Neural crest cell (in vitro differentiated cells): ENCODE results near the gene AIG1. TPM values are rescaled to one million over a fixed set of nuclear protein-coding genes. Genes with fewer than 3 reads are reported as not detected.
"Not testable (repeated sequence)": the region's sequence is repeated elsewhere in the genome, so short reads cannot be mapped to it uniquely, and the experiment has no call there.

Experiments
- DNase-seq: peaks from one replicate; pipeline ENCODE4 v3.0.0; 2021; ENCODE audit warnings: low read depth, mixed read lengths, low spot score
- H3K27ac Mint-ChIP-seq: one replicate; pipeline ENCODE4 v1.8.0; 2021; ENCODE audit warnings: mild to moderate bottlenecking, mixed read lengths; ENCODE audit not compliant: unreplicated experiment
- H3K27me3 Mint-ChIP-seq: 2 replicates; pipeline ENCODE4 v1.8.0; 2021; ENCODE audit warnings: low read depth, mild to moderate bottlenecking, mixed read lengths
- H3K36me3 Mint-ChIP-seq: 2 replicates; pipeline ENCODE4 v1.8.0; 2021; ENCODE audit warnings: low read depth, mild to moderate bottlenecking, mixed read lengths
- H3K4me1 Mint-ChIP-seq: 2 replicates; pipeline ENCODE4 v1.8.0; 2021; ENCODE audit warnings: mixed read lengths
- H3K4me3 Mint-ChIP-seq: one replicate; pipeline ENCODE4 v1.8.0; 2021; ENCODE audit warnings: mild to moderate bottlenecking, mixed read lengths
- H3K9me3 Mint-ChIP-seq: 2 replicates; pipeline ENCODE4 v1.8.0; 2021; ENCODE audit warnings: mixed read lengths
- CTCF ChIP-seq: fragments of 200-600 bp; sonication (generic); conservative IDR thresholded peaks from 2 replicates; pipeline ENCODE4 v1.5.0; 2021; ENCODE audit warnings: antibody characterized with exemption, mild to moderate bottlenecking
- total RNA-seq: library from RNA; stranded (reverse); gene quantifications from 2 replicates; pipeline ENCODE4 v1.2.1, GENCODE V29; 2021

AIG1 gene
- total RNA-seq, 1 donor from 2014 or later, result 22.9 TPM

- Mint-ChIP-seq H3K4me1 (no peaks in the 10 kb centered on the region), H3K4me3 (no peak overlapping the region), H3K27ac (no peak overlapping the region), H3K27me3 (no peaks in the 10 kb centered on the region), H3K9me3 (peaks cover 4% of the 10 kb centered on the region), H3K36me3 (peaks cover 1% of the 10 kb centered on the region)
- TF ChIP-seq CTCF, result no peak
- no peak for DNase-seq
These were observed 180.4 kb downstream of the AIG1 start for GRCh38 chr6:143241111-143241510.

DNA sequence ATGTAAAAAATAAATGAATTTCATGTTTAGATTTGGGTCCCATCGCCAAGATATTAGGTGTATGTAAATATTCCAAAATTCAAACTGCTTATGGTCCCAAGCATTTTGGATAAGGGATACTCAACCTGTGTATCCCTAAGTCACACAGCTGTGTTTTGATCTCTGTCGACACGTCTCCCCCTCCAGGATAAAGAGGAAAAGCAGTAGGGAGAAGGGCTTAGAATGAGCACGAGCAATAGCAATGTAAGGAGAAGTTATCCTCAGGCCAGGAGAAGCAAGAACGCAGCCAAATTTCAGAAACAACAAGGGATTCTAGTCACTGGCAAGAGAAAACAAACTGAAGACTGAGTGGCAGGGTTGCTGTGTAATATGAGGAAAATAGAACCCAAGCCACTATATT lies 181.2 kb downstream of the AIG1 start:
- Mint-ChIP-seq H3K27me3 (no peaks in the 10 kb centered on the region), H3K27ac (no peak overlapping the region), H3K4me1 (no peaks in the 10 kb centered on the region), H3K4me3 (no peak overlapping the region), H3K36me3 (peaks cover 6% of the 10 kb centered on the region), H3K9me3 (peaks cover 7% of the 10 kb centered on the region)
- no peak for DNase-seq
- no peak for TF ChIP-seq CTCF

- Mint-ChIP-seq H3K9me3 (peaks cover 7% of the 10 kb centered on the region), H3K27me3 (no peaks in the 10 kb centered on the region), H3K36me3 (peaks cover 6% of the 10 kb centered on the region), H3K4me1 (no peaks in the 10 kb centered on the region), H3K4me3 (no peak overlapping the region), H3K27ac (no peak overlapping the region)
- DNase-seq, result no peak
- TF ChIP-seq CTCF, result no peak
These were observed 183.1 kb downstream of the AIG1 start for GRCh38 chr6:143243786-143244185.

DNA sequence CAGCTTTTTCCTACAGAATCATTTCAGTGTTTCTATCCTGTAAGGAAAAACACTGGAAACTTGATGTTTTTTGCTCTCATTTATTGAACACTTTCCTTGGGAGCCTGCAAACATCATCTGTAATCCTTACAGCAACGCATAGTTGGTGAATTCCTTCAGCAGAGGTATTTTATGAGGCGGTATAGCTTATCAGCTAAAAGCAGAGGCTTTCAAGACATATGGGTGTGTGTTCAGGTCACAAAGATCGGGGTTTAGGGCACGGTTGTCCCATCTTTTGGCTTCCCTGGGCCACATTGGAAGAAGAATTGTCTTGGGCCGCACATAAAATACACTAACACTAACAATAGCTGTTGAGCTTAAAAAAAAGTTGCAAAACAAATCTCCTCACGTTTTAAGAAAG lies 185.0 kb downstream of the AIG1 start:
- peaks cover 5% of the 10 kb centered on the region for H3K9me3 Mint-ChIP-seq
- H3K27ac Mint-ChIP-seq, result no peak overlapping the region
- DNase-seq, result no peak
- H3K4me3 Mint-ChIP-seq, result no peak overlapping the region
- no peak for TF ChIP-seq CTCF
- H3K27me3 Mint-ChIP-seq, result no peaks in the 10 kb centered on the region
- H3K4me1 Mint-ChIP-seq, result no peaks in the 10 kb centered on the region
- peaks cover 6% of the 10 kb centered on the region for H3K36me3 Mint-ChIP-seq

- not testable (repeated sequence) for H3K9me3 Mint-ChIP-seq, H3K36me3 Mint-ChIP-seq, H3K4me1 Mint-ChIP-seq, H3K4me3 Mint-ChIP-seq, H3K27me3 Mint-ChIP-seq, DNase-seq, H3K27ac Mint-ChIP-seq
These were observed 185.6 kb downstream of the AIG1 start for GRCh38 chr6:143246166-143246775.

DNA sequence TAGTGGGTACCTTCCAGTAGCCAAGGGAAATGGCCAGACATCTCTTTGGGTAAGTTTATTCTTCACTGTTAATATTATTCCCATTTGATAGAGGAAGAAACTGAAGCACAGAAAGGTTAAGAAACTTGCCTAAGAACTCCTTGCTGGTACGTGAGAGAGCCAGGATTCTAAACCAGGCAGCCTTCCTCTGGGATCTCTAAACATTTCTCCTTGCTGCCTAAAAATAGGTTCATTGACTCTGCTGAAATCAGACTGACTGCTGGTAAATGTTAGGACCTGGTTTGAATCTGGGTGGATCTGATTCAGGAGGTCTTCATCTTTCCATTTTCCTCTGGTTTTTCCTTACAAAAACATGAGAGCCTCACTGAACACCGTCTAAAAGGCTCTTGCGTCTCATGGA lies 186.9 kb downstream of the AIG1 start:
- no peak for DNase-seq
- Mint-ChIP-seq H3K9me3 (peaks cover 5% of the 10 kb centered on the region), H3K27ac (no peak overlapping the region), H3K27me3 (no peaks in the 10 kb centered on the region), H3K4me1 (no peaks in the 10 kb centered on the region), H3K4me3 (no peak overlapping the region), H3K36me3 (peaks cover 8% of the 10 kb centered on the region)
- TF ChIP-seq CTCF, result no peak
